GM18499 (cell line): Measurements from ENCODE around the gene BIK.
"Not testable (repeated sequence)": the region's sequence is repeated elsewhere in the genome, so short reads cannot be mapped to it uniquely, and the experiment has no call there.

Experiments
- ATAC-seq: cut with Tn5 transposase; IDR thresholded peaks from one replicate; pipeline ENCODE4 v1.9.1; 2021; ENCODE audit warnings: moderate number of reproducible peaks; ENCODE audit not compliant: insufficient read depth, unreplicated experiment

BIK gene

DNA sequence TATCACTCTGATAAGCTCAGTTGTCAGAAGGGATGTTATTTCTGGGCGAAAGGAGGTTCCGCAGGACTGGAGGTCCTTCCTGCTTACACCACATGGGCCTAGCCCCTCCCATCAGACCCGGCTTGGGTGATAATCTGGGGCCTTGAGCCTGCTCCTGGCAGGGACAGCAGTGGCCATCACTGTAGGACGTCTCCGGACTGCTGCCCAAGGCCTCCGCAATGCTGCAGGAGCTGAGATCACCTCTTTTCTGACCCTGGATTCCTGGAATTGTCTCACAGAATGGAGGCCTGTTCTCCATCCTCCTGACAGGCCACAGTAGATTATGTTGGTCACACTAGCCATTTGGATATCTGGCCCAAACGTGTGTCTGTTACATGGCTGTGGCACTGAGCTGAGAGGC lies 9.2 kb upstream of the BIK start:
- ATAC-seq, result no peak

DNA sequence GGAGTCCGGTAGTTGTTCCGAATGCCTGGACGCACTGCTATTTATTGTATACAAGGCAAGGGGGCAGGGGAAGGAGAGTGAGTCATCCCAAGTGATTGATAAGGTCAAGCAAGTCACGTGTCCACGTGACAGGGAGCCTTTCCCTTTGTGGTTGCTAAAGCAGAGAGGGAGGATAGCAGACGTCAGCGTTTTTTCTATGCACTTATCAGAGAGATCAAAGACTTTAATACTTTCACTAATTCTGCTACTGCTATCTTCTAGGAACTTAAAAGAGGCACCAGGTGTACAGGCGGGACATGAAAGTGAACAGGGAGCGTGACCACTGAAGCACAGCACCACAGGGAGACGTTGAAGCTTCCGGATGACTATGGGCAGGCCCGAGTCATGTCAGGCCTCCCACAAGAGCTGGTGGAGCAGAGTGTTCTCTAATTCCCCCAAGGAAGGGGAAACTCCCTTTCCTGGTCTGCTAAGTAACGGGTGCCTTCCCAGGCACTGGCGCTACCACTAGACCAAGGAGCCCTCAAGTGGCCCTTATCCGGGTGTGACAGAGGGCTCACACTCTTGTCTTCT lies 6.4 kb upstream of the BIK start:
- ATAC-seq, result not testable (repeated sequence)

DNA sequence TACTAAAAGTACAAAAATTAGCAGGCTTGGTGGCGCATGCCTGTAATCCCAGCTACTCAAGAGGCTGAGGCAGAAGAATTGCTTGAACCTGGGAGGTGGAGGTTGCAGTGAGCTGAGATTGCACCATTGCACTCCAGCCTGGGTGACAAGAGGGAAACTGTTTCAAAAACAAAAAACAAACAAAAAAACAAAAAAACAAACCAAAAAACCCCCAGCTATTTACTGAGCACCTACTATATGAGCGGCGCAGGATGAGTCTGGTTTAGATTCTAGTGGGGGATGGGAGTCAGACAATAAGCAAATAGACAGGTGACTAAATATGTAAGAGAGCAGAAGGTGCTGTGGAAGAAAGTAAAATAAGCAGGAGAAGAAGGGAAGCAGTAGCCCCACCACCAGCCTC lies 5.6 kb upstream of the BIK start:
- not testable (repeated sequence) for ATAC-seq

DNA sequence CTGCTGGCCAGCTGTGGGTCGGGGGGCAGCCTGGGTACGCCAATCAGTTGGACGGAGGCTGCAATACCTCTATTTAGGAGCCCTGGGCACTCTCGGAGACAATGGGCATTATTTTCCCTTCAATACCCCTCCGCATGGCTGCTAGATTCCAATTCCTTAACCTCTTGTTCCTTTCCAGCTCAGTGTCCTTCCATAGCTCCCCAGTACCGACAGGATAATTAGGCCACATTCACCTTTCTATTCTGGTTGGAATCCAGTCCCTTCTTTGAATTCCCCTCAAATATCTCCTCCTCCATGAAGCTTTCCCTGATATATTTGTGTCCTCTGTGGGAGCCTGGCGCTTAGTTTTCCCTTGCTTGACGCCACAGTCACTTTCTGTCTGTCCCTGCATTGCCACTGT lies 4.2 kb upstream of the BIK start:
- ATAC-seq, result no peak

DNA sequence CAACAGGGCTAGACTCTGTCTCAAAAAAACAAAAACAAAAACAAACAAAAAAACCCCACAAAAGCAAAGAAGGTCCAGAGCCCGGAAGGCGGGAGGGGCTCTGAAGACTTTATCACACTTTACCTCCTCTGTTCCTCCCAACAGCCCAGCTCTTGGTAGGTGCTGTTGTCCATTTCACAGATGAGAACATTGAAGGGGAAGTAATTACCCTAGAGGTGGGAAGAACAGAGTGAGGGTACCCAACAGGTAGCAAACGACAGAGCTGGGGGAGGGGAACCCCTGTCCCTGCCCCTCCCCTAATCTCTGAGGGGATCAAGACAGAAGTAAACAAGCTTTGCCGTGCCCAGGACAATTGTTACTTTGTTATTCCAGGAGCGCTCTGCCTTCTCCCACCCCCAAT lies 1.0 kb upstream of the BIK start:
- no peak for ATAC-seq

DNA sequence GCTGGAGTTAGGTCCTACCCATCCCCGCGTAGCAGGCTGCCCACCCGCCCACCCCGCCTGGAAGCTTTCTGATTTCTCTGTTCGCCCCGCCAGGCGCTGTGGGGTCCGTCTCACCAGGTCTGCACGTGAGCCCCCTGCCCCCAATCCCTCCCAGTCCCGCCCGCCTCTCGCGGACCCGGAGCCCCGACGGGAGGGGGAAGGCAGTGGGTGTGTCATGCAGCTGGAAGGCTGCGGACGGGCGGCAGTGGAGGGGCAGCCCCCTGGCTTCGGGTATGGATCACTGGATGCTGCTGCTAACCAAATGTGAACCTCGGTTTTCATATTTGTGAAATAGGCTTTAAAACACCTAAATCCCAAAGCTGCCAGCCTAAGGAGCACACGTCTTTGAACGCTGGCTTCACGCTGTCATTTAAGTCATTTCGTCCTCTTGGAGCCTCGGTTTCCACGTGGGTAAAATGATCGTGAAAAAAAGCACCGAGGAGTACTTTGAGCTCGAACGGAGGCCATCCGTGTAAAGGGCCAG lies 568 bp upstream of the BIK start:
- ATAC-seq, result no peak

DNA sequence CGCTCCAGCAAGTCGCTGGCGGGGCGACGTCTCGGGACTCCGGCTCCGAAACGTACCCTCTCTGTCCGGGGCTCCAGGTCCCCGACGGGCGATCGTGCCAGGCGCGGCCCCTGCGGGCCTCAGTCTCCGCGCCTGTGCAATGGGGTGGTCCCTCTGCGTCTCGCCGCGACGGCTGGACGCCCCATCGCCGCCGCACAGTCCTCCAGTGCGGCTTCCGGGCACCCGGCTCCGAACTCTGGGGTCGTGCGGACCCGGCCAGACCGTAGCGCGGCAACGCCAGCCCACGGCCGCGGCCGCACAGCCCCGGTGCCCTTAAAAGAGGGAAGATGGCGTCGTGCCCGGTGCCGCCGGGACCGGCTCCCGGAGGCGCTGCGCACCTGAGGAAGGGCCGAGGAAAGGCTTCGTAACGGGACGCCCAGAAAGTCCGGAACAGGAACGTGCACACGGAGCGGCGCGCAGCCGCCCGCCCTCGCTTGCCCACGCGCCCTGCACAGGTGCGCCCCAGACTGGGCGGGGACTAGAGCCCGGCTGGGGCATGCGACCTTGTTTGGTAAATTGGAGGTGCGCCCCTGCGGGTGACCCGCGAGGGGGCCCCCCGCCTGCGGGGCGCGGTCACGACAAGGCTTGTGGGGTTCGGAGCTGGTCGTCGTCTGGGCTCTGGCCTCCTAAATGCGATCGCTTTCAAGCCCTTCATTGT lies 525 bp downstream of the BIK start:
- no peak for ATAC-seq

DNA sequence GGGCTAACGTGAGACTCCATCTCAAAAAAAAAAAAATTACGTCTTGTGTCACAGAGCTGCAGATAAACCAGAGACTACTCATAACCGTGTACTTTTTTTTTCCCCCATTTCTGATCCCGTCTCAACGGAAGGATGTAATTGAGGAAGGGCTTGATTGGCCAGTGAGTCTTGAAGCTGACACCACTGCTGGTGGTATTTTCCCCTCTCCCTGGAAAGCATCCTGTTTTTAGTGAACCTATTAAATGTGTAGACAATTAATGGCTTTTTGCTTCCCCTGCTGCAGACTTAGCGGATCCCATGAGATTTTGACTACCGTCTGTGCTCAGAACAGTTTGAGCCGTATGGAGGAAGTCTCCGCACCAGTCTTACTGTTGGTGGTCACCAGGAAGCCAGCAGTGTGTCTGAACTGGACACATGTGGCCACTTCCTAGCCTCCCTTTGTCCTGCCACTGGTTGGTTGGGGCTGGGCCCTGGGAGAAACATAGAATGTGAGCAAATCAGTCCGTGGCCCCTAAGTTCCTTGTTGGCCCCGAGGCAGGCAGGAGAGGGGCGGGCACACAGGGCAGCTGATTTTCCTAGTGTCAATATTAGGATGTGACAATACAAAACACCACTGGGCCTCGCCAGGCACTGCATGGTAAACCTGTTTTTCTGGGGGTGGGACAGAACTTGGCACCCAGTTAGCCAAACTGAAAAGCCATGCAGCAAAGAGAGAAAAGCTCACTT lies 3.1 kb downstream of the BIK start:
- no peak for ATAC-seq

DNA sequence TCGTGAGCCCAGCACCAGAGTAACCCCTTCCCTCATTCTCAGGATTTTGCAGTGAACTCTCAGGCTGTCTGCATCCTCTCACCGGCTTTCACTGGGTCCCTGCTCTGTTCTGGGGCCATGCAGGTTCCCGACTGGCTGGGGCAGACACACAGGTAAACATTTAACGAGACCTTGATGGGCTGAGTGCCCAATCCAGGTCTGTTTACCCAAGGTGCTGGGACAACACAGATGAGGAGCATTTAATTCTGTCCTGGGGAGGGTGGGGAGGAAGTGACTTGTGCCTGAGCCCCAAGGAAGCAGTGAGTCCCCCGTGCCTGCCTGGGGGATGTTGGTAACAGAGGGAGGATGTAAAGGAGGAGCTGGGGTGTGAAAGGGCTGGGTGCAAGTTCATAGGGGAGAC lies 4.4 kb downstream of the BIK start:
- no peak for ATAC-seq

DNA sequence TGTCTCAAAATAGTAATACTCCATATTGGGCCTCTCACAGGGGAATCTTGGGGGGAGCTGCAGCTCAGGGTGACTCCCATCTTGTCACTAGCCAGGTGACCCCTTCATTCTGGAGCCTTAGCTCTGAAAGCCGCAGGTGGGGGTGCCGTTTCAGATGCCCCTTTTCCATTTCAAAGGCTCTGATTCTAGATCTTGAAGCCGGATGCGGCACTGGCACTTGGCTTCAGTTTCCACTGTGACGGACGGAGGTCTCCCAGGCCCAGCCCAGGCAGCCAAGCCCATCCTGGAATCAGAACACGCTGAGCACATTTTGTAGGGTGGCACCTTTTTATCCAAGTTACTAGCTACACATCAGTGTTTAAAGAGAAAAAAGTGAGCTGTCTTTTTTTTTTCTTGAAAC lies 6.4 kb downstream of the BIK start:
- ATAC-seq, result no peak

DNA sequence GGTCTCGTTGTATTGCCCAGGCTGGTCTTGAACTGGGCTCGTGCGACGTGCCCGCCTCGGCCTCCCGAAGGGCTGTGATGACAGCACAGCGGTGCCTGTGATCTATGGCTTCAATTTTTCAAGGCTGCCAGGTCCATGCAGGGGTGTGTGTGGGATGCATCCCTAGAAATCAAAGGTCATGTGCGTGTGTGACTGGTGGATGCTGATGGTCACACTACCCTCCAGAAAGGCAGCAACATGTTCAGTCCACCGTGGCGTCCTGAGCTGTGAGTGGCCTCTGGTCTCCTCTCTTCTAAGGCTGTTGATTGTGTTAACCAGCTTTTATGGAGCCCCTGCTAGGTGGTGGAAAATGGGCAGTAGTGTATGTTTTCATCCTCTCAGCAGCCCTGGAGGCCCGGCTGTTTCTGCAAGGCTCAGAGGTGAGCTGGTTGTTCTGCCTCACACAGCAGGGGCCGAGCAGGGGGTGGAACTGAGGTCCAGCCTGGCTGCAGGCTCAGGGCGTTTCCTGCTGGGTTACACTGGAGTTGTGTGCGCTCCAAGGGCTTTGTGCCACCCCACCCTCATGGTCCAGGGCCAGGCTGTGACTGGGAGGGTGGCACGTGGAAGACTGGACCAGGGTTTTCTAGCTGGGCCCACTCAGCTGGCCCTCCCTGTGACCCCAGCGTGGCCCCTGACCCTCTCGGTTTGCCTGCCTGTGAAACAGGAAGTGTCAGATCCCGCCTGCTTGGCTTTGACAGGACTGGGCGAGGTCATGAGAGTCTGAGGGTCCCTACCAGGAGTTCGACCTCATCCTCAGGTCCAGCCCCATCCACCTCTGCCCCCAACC lies 7.7 kb downstream of the BIK start:
- ATAC-seq, result no peak

DNA sequence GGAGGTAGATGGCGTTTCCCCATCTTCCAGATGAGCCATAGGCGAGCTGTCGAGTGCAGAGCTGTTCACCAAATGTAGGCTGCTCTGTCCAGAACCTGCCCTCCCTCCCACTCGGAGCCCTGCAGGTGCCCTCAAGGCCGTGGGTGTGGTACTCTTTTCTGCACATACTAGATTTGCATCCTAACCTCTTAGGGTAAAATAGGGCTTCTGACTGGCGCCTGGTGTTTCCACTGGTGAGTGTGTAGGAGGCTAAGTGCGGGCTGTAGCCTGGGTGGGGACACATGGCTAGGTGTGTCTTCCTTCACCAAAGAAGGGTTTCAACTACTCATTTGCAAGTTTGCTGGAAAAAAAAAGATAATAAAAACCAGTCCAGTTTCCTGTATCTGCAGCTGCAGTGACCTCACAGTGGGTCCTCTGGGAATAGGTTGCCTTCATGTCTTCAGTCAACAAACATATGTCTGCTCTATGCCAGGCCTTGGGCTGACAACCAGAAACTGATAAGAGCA lies 8.5 kb downstream of the BIK start:
- no peak for ATAC-seq

DNA sequence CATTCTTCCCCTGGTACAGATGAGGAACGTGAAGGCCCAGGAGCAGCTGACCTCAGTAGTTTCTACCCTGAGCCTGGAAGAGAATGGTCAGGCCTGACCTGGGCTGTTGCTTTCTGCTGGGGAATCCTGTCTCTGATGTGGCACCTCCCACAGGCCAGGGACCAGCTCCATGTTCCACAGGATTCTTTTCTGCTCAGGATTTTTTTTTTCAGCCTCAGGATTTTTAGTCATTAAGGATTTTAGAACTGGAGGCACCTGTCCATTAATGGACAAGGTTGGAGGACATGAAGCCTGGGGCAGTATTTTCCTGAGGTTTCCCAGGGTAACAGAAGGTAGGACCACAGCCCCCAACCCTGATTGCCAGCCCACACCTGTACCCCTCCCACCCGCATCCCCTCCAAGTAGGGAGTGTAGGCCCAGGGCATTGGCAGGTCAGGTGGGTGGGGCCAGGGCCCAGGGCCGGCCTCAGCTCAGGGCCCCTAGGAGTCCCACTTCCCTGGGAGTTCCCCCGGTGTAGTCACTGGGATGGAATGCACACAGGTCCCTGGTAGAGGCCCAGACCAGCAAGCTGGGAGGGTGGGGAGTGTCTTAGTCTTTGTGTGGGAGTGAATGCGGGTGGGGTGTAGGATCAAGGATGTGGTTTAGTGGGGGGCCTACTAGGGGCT lies 16.1 kb downstream of the BIK start:
- ATAC-seq, result no peak

DNA sequence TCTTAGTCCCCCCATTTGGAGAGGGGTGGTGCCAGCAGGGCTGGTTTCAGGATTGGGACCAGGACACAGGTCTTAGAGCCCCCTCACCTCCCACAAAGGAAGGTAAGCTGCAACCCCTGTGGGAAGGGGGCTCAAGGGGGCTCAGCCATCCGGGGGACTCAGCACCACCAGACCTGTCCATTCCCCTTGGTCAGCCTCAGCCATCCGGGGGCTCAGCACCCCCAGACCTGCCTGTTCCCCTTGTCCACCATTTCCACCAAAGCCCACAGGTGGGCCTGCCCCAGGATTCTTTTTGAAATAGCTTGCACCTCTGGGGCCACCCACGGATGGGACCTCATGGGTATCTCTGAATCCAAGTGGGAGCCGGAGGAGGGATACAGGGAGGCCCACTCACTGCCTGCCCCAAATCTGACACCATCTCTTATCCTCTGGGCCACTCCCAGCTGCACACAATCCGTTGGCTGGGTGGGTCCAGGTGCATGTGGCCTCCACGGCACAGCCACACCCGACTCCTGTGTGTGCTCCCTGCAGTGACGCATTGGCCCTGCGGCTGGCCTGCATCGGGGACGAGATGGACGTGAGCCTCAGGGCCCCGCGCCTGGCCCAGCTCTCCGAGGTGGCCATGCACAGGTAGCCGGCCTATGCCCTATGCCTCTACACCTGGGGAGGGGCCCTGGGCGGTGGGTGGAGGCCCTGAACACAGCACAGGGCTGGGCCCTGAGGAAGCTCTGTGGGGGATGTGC lies 16.8 kb downstream of the BIK start:
- ATAC-seq, result no peak

DNA sequence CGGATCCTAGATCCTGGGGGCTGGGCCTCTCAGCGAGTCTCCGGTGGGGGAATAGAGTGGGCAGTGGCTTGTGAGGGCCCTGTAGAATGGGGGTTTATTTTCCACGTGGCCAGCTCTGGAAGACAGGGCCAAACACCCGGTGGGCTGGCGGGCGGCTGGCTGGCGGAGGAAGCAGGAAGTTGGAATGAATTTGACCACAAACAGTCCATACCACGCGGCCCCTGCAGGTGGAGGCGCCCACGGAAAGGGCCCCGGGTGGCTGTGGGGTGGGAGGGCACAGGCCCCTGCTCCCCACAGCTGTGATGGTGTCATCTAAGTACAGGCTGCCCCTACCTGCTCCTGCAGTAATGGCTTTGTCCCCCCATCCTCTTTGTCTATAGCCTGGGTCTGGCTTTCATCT lies 17.6 kb downstream of the BIK start:
- ATAC-seq, result no peak

DNA sequence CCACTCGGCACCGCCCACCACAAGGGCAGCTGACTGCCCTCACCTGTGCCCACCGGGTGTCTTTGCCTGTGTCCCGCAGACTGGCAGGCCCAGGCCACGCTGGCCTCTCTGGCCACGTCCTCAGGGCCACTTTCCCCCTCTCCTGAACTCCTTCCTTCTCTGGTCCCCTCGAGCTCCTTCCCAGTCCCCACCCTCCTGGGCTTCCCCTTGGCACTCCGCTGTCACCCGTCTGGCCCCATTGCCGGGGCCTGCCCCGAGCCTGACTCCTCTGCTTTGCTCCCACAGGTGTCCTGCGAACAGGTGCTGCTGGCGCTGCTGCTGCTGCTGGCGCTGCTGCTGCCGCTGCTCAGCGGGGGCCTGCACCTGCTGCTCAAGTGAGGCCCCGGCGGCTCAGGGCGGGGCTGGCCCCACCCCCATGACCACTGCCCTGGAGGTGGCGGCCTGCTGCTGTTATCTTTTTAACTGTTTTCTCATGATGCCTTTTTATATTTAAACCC lies 18.4 kb downstream of the BIK start:
- no peak for ATAC-seq

DNA sequence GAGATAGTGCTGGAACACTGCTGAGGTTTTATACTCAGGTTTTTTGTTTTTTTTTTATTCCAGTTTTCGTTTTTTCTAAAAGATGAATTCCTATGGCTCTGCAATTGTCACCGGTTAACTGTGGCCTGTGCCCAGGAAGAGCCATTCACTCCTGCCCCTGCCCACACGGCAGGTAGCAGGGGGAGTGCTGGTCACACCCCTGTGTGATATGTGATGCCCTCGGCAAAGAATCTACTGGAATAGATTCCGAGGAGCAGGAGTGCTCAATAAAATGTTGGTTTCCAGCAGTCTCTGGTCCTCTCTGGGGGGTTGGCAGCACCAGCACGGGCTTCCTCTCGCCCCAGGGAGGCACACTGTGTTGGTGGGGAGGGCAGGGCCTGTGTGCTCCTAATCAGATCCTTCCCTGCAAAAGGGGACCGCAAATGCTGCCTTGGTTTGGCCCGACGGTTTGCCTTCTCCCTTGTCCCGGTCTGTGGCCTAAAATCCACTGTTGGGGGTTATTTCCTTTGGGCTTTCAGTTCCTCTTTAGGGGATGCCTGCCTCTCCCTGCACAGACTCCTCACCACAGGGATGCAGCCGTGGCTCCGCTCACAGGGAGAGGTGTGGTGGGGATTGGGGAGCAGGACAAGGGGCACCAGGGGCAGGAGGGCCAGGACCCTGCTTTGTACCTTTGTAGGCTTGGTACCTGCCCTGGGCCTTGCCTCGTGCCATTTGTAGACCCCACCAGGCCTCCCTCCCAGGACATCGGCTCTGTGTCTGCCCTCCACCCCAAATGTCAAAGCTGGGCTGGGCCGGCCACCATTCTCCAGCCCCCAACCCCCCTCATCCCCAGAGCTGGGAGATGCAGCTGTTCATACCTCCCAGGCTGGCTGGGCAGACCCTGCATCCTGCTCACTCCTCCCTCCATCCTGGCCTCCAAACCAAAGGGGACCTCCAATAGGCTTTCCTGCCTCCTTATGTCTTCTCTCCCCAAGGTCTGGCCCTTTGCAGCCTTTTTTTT lies 19.2 kb downstream of the BIK start:
- ATAC-seq, result no peak
